GM12801 (cell line): Measurements from ENCODE around the gene ZNF212.

Experiments used
- CTCF ChIP-seq: IDR thresholded peaks from one replicate; pipeline ENCODE4 v1.5.1; 2011; ENCODE audit warnings: control low read depth; ENCODE audit not compliant: insufficient read length; ENCODE audit errors: extremely low read depth

ZNF212 gene

GRCh38 chr7:149252378-149252777 lies 12.9 kb downstream of the ZNF212 start:
- no peak for TF ChIP-seq CTCF

GRCh38 chr7:149253665-149254064 lies 14.2 kb downstream of the ZNF212 start:
- TF ChIP-seq CTCF = no peak

GRCh38 chr7:149254181-149254858 lies 14.9 kb downstream of the ZNF212 start:
- TF ChIP-seq CTCF = no peak

GRCh38 chr7:149255174-149255573 lies 15.7 kb downstream of the ZNF212 start:
- no peak for TF ChIP-seq CTCF

GRCh38 chr7:149256568-149256967 lies 17.1 kb downstream of the ZNF212 start:
- TF ChIP-seq CTCF = no peak

- TF ChIP-seq CTCF = no peak
Observed at GRCh38 chr7:149257146-149257545, 17.7 kb downstream of the ZNF212 start.

GRCh38 chr7:149261316-149261828 lies 21.9 kb downstream of the ZNF212 start:
- no peak for TF ChIP-seq CTCF
